ENCODE data around the gene NDUFAF7. TPM values are rescaled to one million over a fixed set of nuclear protein-coding genes. Genes with fewer than 3 reads are reported as not detected.

NDUFAF7 gene
- total RNA-seq, 1 donor from 2014 or later = 3.8 TPM

GRCh38 chr2:37244017-37244416 is 12.6 kb downstream of the NDUFAF7 start:
- no peak for TF ChIP-seq CTCF (IDR thresholded peaks at IDR 0.05)
- Histone ChIP-seq H3K27me3 (no peaks in the 10 kb centered on the region), H3K4me1 (no peaks in the 10 kb centered on the region), H3K9me3 (no peaks in the 10 kb centered on the region), H3K27ac (no peak overlapping the region), H3K36me3 (peaks cover 36 to 65% of the 10 kb centered on the region in 2 donors), H3K4me3 (no peak overlapping the region)
- DNase-seq (ENCODE audit: low spot score in 2 of 2) = no peak
- intact Hi-C loops (cut with DNase I) = no loop called here

- intact Hi-C loops (cut with DNase I) = no loop called here
- no peak for TF ChIP-seq CTCF (IDR thresholded peaks at IDR 0.05)
- Histone ChIP-seq H3K4me1 (no peaks in the 10 kb centered on the region), H3K27me3 (no peaks in the 10 kb centered on the region), H3K9me3 (no peaks in the 10 kb centered on the region), H3K36me3 (peaks cover 35 to 61% of the 10 kb centered on the region in 2 donors), H3K27ac (no peak overlapping the region), H3K4me3 (no peak overlapping the region)
- DNase-seq (ENCODE audit: low spot score in 2 of 2) = no peak
These were observed 13.3 kb downstream of the NDUFAF7 start for GRCh38 chr2:37244755-37245154.

GRCh38 chr2:37246205-37246604 is 14.7 kb downstream of the NDUFAF7 start:
- H3K27me3 ChIP-seq = no peaks in the 10 kb centered on the region
- intact Hi-C loops (cut with DNase I) = no loop called here
- no peak for DNase-seq (ENCODE audit: low spot score in 2 of 2)
- no peaks in the 10 kb centered on the region for H3K4me1 ChIP-seq
- TF ChIP-seq CTCF (IDR thresholded peaks at IDR 0.05) = no peak
- no peak overlapping the region for H3K4me3 ChIP-seq
- no peaks in the 10 kb centered on the region for H3K9me3 ChIP-seq
- peaks cover 35 to 61% of the 10 kb centered on the region in 2 donors for H3K36me3 ChIP-seq
- H3K27ac ChIP-seq = no peak overlapping the region

- H3K36me3 ChIP-seq = peaks cover 33 to 64% of the 10 kb centered on the region in 2 donors
- H3K9me3 ChIP-seq = no peaks in the 10 kb centered on the region
- H3K4me3 ChIP-seq = no peak overlapping the region
- DNase-seq (ENCODE audit: low spot score in 2 of 2) = no peak
- intact Hi-C loops (cut with DNase I) = no loop called here
- no peaks in the 10 kb centered on the region for H3K4me1 ChIP-seq
- no peak for TF ChIP-seq CTCF (IDR thresholded peaks at IDR 0.05)
- H3K27ac ChIP-seq = peak overlapping the region in 1 of 2 donors; percentile 15
- no peaks in the 10 kb centered on the region for H3K27me3 ChIP-seq
These were observed 19.6 kb downstream of the NDUFAF7 start for GRCh38 chr2:37250869-37251740.

GRCh38 chr2:37262522-37262921 is 31.1 kb downstream of the NDUFAF7 start:
- Histone ChIP-seq H3K36me3 (peaks cover 24 to 34% of the 10 kb centered on the region in 2 donors), H3K27ac (no peak overlapping the region), H3K4me3 (no peak overlapping the region), H3K27me3 (no peaks in the 10 kb centered on the region), H3K9me3 (no peaks in the 10 kb centered on the region), H3K4me1 (no peaks in the 10 kb centered on the region)
- DNase-seq (ENCODE audit: low spot score in 2 of 2) = no peak
- intact Hi-C loops (cut with DNase I) = no loop called here
- TF ChIP-seq CTCF (IDR thresholded peaks at IDR 0.05) = no peak

Data from ascending aorta (tissue), 2 donors.